HepG2 (cell line): ENCODE data around the gene TMEM129. TPM values are rescaled to one million over a fixed set of nuclear protein-coding genes. Genes with fewer than 3 reads are reported as not detected.
A peak's percentile ranks its signal among the peaks of the same experiment; 100 is the strongest.

Experiments
- DMAP1 ChIP-seq: IDR thresholded peaks from 2 replicates; pipeline ENCODE4 v1.6.1; 2016
- NFIB ChIP-seq: sonication (generic); formaldehyde crosslinking; IDR thresholded peaks from 2 replicates; pipeline ENCODE4 v1.9.0; 2021; ENCODE audit warnings: missing genetic modification reagents, mild to moderate bottlenecking, borderline replicate concordance
- ONECUT2 ChIP-seq: sonication (generic); formaldehyde crosslinking; IDR thresholded peaks from 2 replicates; pipeline ENCODE4 v1.4.0; 2020; ENCODE audit warnings: missing genetic modification reagents
- PITX1 ChIP-seq: sonication (generic); formaldehyde crosslinking; IDR thresholded peaks from 2 replicates; pipeline ENCODE4 v1.5.1; 2020; ENCODE audit warnings: mild to moderate bottlenecking, missing genetic modification reagents
- SIN3B ChIP-seq: fragments of 150-350 bp; IDR thresholded peaks from 2 replicates; pipeline ENCODE4 v1.6.1; 2014; ENCODE audit warnings: low read length
- SP5 ChIP-seq: IDR thresholded peaks from 2 replicates; pipeline ENCODE4 v1.6.1; 2016; ENCODE audit warnings: low read depth, borderline replicate concordance
- ZMAT3 ChIP-seq: sonication (generic); formaldehyde crosslinking; conservative IDR thresholded peaks from 2 replicates; pipeline ENCODE4 v1.7.0; 2021; ENCODE audit warnings: missing genetic modification reagents
- ZNF136 ChIP-seq: sonication (generic); formaldehyde crosslinking; IDR thresholded peaks from 2 replicates; pipeline ENCODE4 v1.8.1; 2022; ENCODE audit warnings: low read depth, mild to moderate bottlenecking, moderate library complexity, missing genetic modification reagents
- ZNF256 ChIP-seq: sonication (generic); formaldehyde crosslinking; conservative IDR thresholded peaks from 2 replicates; pipeline ENCODE4 v1.4.0; 2020; ENCODE audit warnings: missing genetic modification reagents
- ZNF652 ChIP-seq: IDR thresholded peaks from 2 replicates; pipeline ENCODE4 v1.6.1; 2016; ENCODE audit warnings: low read depth, borderline replicate concordance
- ZNF7 ChIP-seq: IDR thresholded peaks from 2 replicates; pipeline ENCODE4 v1.6.1; 2016; ENCODE audit warnings: missing biosample characterization, missing genetic modification reagents
- ZSCAN22 ChIP-seq: sonication (generic); formaldehyde crosslinking; IDR thresholded peaks from 2 replicates; pipeline ENCODE4 v1.4.0; 2020; ENCODE audit warnings: mild to moderate bottlenecking, missing genetic modification reagents
- ZSCAN25 ChIP-seq: sonication (generic); formaldehyde crosslinking; IDR thresholded peaks from 2 replicates; pipeline ENCODE4 v1.8.0; 2022; ENCODE audit warnings: mild to moderate bottlenecking, missing genetic modification reagents
- polyA plus RNA-seq, 8 experiments: library from polyadenylated mRNA; depleted of rRNA in 3 of 8; stranded (reverse) in 7 of 8; unstranded in 1 of 8; fragments of >200 nt; fragmentation: Illumina TruSeq in 4 of 8; extraction: Trizol in 4 of 8; gene quantifications; 2 replicates each; pipeline versions ENCODE4 v1.2.1 to v1.2.3, GENCODE V29; 2011 to 2016; ENCODE audit warnings: low read depth in 4 of 8, missing spikeins in 1 of 8, mixed read lengths in 1 of 8; ENCODE audit not compliant: insufficient read depth in 1 of 8
- total RNA-seq, 5 experiments: library from RNA; depleted of rRNA; stranded (reverse); fragments of >200 nt; fragmentation: Illumina TruSeq; extraction: Trizol; gene quantifications; 2 replicates each; pipeline ENCODE4 v1.2.3, GENCODE V29; 2016; ENCODE audit warnings: low read depth in 1 of 5
- TF ChIP-seq, protein P1 (sequence below): sonication (generic); formaldehyde crosslinking; IDR thresholded peaks from 2 replicates; pipeline ENCODE4 v1.4.0; 2020; ENCODE audit warnings: mild to moderate bottlenecking, missing genetic modification reagents, borderline replicate concordance
- TF ChIP-seq, protein P2 (sequence below): IDR thresholded peaks from 2 replicates; pipeline ENCODE4 v1.6.1; 2016; ENCODE audit warnings: mild to moderate bottlenecking
- TF ChIP-seq, protein P3 (sequence below): sonication (generic); formaldehyde crosslinking; IDR thresholded peaks from 2 replicates; pipeline ENCODE4 v1.5.1; 2020; ENCODE audit warnings: mild to moderate bottlenecking, missing genetic modification reagents, moderate library complexity
- TF ChIP-seq, protein P4 (sequence below): sonication (generic); formaldehyde crosslinking; IDR thresholded peaks from 2 replicates; pipeline ENCODE4 v1.5.0; 2020; ENCODE audit warnings: missing genetic modification reagents
- TF ChIP-seq, protein P5 (sequence below): sonication (generic); formaldehyde crosslinking; IDR thresholded peaks from 2 replicates; pipeline ENCODE4 v1.4.0; 2020; ENCODE audit warnings: mild to moderate bottlenecking, missing genetic modification reagents

The TMEM129 gene
- total and polyA plus RNA-seq, 2 of the 13 experiments (the other 11 are each of a cell fraction or from before 2014, with no cell fraction given): 19.0 to 25.8 TPM

DNA sequence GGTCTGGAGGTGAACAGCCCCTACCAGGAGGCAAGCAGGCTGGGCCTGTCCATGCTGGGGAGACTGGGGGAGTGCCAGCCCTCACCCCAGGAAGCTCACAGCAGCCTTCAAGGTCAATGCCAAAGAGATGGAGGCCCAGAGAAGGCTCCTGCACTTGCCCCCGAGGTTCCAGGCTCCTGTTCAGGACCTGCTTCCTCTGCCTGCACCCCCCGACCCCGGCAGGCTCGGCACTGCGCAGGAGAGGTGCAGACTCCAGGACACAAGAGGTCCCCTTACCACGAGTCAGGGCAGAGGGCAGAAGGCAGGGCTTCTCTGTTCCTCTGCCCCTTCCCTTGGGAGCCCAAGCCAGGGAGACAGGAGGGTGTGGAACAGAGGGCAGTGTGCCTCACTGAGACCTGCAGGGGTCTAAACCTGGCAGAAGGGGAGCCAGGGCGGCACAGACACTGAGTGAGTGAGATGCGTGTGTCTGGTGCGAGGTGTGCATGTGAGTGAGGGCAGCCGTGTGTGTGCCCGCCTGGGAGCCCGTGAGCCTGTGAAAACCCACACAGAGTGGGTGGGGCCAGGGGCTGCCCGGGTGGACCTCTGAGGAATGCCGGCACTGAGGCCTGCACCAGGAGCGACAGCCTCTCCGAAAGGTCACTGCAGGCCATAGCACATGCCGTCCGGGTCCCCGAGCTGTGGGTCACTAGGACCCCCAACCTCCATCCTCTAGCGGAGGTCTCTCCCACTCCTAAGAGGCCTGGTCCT lies 41.3 kb upstream of the TMEM129 start (continued):
- TF ChIP-seq, protein P1, sequence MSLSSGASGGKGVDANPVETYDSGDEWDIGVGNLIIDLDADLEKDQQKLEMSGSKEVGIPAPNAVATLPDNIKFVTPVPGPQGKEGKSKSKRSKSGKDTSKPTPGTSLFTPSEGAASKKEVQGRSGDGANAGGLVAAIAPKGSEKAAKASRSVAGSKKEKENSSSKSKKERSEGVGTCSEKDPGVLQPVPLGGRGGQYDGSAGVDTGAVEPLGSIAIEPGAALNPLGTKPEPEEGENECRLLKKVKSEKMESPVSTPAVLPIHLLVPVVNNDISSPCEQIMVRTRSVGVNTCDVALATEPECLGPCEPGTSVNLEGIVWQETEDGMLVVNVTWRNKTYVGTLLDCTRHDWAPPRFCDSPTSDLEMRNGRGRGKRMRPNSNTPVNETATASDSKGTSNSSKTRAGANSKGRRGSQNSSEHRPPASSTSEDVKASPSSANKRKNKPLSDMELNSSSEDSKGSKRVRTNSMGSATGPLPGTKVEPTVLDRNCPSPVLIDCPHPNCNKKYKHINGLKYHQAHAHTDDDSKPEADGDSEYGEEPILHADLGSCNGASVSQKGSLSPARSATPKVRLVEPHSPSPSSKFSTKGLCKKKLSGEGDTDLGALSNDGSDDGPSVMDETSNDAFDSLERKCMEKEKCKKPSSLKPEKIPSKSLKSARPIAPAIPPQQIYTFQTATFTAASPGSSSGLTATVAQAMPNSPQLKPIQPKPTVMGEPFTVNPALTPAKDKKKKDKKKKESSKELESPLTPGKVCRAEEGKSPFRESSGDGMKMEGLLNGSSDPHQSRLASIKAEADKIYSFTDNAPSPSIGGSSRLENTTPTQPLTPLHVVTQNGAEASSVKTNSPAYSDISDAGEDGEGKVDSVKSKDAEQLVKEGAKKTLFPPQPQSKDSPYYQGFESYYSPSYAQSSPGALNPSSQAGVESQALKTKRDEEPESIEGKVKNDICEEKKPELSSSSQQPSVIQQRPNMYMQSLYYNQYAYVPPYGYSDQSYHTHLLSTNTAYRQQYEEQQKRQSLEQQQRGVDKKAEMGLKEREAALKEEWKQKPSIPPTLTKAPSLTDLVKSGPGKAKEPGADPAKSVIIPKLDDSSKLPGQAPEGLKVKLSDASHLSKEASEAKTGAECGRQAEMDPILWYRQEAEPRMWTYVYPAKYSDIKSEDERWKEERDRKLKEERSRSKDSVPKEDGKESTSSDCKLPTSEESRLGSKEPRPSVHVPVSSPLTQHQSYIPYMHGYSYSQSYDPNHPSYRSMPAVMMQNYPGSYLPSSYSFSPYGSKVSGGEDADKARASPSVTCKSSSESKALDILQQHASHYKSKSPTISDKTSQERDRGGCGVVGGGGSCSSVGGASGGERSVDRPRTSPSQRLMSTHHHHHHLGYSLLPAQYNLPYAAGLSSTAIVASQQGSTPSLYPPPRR (CRISPR knock-in tag): no peak
- no peak; the same call in 1 of the 2 replicates for TF ChIP-seq SP5 (CRISPR knock-in tag)
- no peak for TF ChIP-seq DMAP1 (CRISPR knock-in tag)
- TF ChIP-seq, protein P2, sequence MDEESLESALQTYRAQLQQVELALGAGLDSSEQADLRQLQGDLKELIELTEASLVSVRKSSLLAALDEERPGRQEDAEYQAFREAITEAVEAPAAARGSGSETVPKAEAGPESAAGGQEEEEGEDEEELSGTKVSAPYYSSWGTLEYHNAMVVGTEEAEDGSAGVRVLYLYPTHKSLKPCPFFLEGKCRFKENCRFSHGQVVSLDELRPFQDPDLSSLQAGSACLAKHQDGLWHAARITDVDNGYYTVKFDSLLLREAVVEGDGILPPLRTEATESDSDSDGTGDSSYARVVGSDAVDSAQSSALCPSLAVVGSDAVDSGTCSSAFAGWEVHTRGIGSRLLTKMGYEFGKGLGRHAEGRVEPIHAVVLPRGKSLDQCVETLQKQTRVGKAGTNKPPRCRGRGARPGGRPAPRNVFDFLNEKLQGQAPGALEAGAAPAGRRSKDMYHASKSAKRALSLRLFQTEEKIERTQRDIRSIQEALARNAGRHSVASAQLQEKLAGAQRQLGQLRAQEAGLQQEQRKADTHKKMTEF (CRISPR knock-in tag): no peak
- TF ChIP-seq ZMAT3 (CRISPR knock-in tag): no peak
- TF ChIP-seq ZNF7 (CRISPR knock-in tag): no peak
- TF ChIP-seq ZNF652 (CRISPR knock-in tag): no peak
- TF ChIP-seq ZNF136 (CRISPR knock-in tag): no peak
- TF ChIP-seq, protein P3, sequence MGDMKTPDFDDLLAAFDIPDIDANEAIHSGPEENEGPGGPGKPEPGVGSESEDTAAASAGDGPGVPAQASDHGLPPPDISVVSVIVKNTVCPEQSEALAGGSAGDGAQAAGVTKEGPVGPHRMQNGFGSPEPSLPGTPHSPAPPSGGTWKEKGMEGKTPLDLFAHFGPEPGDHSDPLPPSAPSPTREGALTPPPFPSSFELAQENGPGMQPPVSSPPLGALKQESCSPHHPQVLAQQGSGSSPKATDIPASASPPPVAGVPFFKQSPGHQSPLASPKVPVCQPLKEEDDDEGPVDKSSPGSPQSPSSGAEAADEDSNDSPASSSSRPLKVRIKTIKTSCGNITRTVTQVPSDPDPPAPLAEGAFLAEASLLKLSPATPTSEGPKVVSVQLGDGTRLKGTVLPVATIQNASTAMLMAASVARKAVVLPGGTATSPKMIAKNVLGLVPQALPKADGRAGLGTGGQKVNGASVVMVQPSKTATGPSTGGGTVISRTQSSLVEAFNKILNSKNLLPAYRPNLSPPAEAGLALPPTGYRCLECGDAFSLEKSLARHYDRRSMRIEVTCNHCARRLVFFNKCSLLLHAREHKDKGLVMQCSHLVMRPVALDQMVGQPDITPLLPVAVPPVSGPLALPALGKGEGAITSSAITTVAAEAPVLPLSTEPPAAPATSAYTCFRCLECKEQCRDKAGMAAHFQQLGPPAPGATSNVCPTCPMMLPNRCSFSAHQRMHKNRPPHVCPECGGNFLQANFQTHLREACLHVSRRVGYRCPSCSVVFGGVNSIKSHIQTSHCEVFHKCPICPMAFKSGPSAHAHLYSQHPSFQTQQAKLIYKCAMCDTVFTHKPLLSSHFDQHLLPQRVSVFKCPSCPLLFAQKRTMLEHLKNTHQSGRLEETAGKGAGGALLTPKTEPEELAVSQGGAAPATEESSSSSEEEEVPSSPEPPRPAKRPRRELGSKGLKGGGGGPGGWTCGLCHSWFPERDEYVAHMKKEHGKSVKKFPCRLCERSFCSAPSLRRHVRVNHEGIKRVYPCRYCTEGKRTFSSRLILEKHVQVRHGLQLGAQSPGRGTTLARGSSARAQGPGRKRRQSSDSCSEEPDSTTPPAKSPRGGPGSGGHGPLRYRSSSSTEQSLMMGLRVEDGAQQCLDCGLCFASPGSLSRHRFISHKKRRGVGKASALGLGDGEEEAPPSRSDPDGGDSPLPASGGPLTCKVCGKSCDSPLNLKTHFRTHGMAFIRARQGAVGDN: peak; percentile 77
- TF ChIP-seq ONECUT2 (CRISPR knock-in tag): no peak
- TF ChIP-seq, protein P4, sequence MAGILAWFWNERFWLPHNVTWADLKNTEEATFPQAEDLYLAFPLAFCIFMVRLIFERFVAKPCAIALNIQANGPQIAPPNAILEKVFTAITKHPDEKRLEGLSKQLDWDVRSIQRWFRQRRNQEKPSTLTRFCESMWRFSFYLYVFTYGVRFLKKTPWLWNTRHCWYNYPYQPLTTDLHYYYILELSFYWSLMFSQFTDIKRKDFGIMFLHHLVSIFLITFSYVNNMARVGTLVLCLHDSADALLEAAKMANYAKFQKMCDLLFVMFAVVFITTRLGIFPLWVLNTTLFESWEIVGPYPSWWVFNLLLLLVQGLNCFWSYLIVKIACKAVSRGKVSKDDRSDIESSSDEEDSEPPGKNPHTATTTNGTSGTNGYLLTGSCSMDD (CRISPR knock-in tag): no peak
- peak; percentile 33; the same call in 1 of the 2 replicates for TF ChIP-seq ZNF256 (CRISPR knock-in tag)
- TF ChIP-seq NFIB (CRISPR knock-in tag): no peak
- TF ChIP-seq PITX1 (CRISPR knock-in tag): no peak
- no peak for TF ChIP-seq SIN3B
- TF ChIP-seq ZSCAN25 (CRISPR knock-in tag): peak; percentile 39; the same call in 1 of the 2 replicates
- TF ChIP-seq, protein P5, sequence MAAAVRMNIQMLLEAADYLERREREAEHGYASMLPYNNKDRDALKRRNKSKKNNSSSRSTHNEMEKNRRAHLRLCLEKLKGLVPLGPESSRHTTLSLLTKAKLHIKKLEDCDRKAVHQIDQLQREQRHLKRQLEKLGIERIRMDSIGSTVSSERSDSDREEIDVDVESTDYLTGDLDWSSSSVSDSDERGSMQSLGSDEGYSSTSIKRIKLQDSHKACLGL (CRISPR knock-in tag): peak; percentile 60; the same call in 1 of the 2 replicates
- no peak for TF ChIP-seq ZSCAN22 (CRISPR knock-in tag)
